Kasumi-1 (cell line): ENCODE results near the gene PRUNE1.

Experiments used
- DNase-seq, 2 experiments: peaks; one replicate each; lab custom pipeline; 2025; lab: John Stamatoyannopoulos, UW

PRUNE1 gene

GRCh38 chr1:150976879-150977694 is 31.2 kb upstream of the PRUNE1 start:
- peak; percentile 81 to 89 for DNase-seq

- DNase-seq: peak; percentile 88 to 94
Observed at GRCh38 chr1:150979092-150980056, 28.9 kb upstream of the PRUNE1 start.

- DNase-seq: no peak
Observed at GRCh38 chr1:150981177-150981804, 27.0 kb upstream of the PRUNE1 start.

GRCh38 chr1:150981805-150982712 is 26.2 kb upstream of the PRUNE1 start, which contains the start of gene ANXA9:
Gene ANXA9 (plus strand): TSS chr1:150982292. CDS start chr1:150983106, 814 bp downstream.
- DNase-seq: peak; percentile 18 to 19

- DNase-seq: no peak
Observed at GRCh38 chr1:150985179-150985825, 22.9 kb upstream of the PRUNE1 start.

GRCh38 chr1:150987924-150988323 is 20.3 kb upstream of the PRUNE1 start:
- DNase-seq: no peak

GRCh38 chr1:150992626-150993025 is 15.6 kb upstream of the PRUNE1 start:
- no peak for DNase-seq

GRCh38 chr1:150994248-150994647 is 14.0 kb upstream of the PRUNE1 start:
- no peak for DNase-seq

- DNase-seq: no peak
Observed at GRCh38 chr1:150995460-150995859, 12.8 kb upstream of the PRUNE1 start.

GRCh38 chr1:150995896-150996295 is 12.4 kb upstream of the PRUNE1 start:
- DNase-seq: peak in 1 of 2 experiments; percentile 11

- DNase-seq: no peak
Observed at GRCh38 chr1:150997126-150997872, 10.9 kb upstream of the PRUNE1 start.

GRCh38 chr1:150997949-150998348 is 10.3 kb upstream of the PRUNE1 start:
- DNase-seq: no peak

GRCh38 chr1:150999051-150999674 is 9.1 kb upstream of the PRUNE1 start:
- no peak for DNase-seq

- DNase-seq: no peak
Observed at GRCh38 chr1:150999926-151000325, 8.3 kb upstream of the PRUNE1 start.

GRCh38 chr1:151000408-151000807 is 7.8 kb upstream of the PRUNE1 start:
- DNase-seq: no peak

GRCh38 chr1:151001602-151002001 is 6.6 kb upstream of the PRUNE1 start:
- no peak for DNase-seq

- DNase-seq: peak; percentile 26 to 28
Observed at GRCh38 chr1:151002051-151002450, 6.2 kb upstream of the PRUNE1 start.

- no peak for DNase-seq
Observed at GRCh38 chr1:151002611-151003010, 5.6 kb upstream of the PRUNE1 start.

- DNase-seq: peak; percentile 41 to 48
Observed at GRCh38 chr1:151003180-151003579, 5.1 kb upstream of the PRUNE1 start.
